ENCODE measurements around the gene TP53TG3.
"Not testable (repeated sequence)": the region's sequence is repeated elsewhere in the genome, so short reads cannot be mapped to it uniquely, and the experiment has no call there.

TP53TG3 gene, protein sequence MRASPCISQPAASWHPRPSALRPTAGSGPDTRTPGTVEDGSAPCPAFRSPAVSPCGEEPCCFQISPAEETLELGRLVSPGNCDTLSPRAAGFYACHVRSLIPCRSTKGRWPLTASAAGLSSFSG

DNA sequence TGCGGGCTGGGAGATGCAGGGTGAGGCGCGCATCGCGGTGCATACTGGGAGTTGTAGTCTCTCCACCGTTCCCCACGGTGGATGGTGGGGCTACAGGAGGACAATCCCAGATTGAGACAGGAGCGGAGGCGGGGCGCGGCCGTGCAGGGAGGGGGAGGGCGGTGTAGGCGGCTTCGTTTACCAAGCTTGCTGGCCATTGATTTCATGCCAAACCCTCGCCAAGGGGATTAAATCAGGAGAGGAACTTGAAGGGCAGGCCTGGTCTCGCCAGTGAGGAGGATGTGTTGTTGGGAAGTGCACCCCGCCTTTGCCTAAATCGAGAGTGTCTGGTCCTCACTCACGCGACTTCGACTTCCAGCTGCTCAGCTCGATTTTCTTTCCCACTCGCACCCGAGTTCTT lies at the start of gene TP53TG3:
Gene TP53TG3, minus strand, starts transcription at position 101 of the 400 bp plus-strand sequence. Its CDS starts 68 bp downstream, at position 33.
- not testable (repeated sequence) for DNase-seq

DNA sequence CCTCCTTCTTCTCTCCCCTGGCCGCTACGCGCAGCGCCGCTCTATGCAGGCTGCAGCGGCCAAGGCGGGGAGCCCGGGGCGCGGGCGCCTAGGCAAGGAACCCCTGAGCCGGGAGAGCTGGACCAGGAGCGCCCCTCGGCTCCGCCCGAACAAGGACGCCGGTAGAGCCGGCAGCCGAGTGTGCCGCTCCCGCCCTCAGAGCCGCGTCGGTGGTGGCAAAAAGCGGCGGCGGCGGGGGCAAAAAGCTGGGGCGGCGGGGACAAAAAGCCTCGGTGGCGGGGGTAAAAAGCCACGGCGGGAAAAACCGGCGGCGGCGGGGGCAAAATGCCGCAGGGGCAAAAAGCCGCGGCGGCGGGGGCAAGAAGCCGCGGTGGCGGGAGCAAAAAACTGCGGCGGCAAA lies 25.1 kb downstream of the TP53TG3 start:
- DNase-seq = not testable (repeated sequence)

DNA sequence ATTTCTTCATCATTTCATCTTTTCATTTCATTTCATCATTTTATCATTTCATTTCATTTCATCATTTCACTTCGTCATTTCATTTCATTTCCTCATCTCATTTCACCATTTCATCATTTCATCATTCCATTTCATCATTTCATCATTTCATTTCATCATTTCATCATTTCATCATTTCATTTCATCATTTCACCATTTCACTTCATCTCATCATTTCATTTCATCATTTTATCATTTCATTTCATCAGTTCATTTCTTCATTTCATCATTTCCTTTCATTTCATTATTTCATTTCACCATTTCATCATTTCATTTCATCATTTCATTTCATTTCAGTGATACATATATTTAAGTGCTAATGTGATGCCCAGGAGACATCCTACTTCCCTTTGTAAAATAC lies 28.4 kb downstream of the TP53TG3 start:
- DNase-seq = not testable (repeated sequence)

DNA sequence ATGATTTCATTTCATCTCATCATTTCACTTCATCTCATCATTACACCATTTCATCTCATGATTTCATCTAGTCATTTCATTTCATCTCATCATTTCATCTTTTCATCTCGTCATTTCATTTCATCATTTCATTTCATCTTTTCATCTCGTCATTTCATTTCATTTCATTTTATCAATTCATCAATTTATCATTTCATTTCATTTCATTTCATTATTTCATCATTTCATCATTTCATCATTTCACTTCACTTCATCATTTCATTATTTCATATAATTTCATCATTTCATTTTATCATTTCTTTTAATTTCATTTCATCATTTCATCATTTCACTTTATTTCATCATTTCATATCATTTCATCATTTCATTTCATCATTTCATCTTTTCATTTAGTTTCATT lies 29.2 kb downstream of the TP53TG3 start:
- not testable (repeated sequence) for DNase-seq

DNA sequence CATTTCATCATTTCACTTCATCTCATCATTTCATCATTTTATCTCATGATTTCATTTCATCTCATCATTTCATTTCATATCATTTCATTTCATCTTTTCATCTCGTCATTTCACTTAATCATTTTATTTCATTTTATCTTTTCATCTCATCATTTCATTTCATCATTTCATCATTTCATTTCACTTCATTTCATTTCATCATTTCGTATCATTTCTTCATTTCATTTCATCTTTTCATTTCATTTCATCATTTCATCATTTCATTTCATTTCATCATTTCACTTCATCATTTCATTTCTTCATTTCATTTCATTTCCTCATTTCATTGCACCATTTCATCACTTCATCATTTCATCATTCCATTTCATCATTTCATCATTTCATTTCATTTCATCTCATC lies 29.8 kb downstream of the TP53TG3 start:
- DNase-seq = not testable (repeated sequence)

DNA sequence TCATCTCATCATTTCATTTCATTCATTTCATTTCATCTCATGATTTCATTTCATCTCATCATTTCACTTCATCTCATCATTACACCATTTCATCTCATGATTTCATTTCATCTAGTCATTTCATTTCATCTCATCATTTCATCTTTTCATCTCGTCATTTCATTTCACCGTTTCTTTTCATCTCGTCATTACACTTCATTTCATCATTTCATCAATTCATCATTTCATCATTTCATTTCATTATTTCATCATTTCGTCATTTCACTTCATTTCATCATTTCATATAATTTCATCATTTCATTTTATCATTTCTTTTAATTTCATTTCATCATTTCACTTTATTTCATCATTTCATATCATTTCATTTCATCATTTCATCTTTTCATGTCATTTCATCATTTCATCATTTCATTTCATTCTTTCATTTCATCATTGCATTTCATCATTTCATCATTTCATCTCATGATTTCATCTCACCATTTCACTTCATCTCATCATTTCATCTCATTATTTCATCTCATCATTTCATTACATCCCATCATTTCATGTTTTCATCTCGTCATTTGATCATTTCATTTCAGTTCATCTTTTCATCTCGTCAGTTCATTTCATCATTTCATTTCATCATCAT lies 30.6 kb downstream of the TP53TG3 start:
- DNase-seq = not testable (repeated sequence)

DNA sequence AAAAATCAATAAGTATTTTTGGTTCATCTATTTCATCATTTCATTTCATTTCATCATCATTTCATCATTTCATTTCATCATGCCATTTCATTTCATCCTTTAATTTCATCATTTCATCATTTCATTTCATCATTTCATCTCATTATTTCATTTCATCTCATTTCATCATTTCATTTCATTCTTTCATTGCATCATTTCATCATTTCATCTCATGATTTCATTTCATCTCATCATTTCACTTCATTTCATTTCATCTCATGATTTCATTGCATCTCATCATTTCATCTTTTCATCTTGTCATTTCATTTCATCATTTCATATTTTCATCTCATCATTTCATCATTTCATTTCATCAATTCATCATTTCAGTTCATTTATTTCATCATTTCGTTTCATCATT lies 31.2 kb downstream of the TP53TG3 start:
- DNase-seq = not testable (repeated sequence)

DNA sequence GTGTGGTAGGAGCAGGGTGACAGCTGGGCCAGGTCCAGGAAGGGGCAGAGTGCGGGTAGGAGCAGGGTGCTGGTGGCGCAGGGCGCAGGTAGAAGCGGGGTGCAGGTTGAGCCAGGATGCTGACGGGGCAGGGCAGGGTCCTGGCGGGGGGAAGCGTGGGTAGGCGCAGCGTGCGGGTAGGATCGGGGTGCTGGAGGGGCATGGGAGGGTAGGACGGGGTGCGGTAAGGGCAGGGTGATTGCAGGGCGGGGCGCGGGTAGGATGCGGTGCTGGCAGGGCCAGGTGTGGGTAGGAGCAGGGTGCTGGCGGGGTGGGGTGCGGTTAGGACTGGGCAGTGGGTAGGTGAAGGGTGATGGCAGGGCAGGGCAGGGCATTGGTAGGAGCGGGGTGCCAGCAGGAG lies 38.4 kb downstream of the TP53TG3 start:
- DNase-seq = not testable (repeated sequence)

DNA sequence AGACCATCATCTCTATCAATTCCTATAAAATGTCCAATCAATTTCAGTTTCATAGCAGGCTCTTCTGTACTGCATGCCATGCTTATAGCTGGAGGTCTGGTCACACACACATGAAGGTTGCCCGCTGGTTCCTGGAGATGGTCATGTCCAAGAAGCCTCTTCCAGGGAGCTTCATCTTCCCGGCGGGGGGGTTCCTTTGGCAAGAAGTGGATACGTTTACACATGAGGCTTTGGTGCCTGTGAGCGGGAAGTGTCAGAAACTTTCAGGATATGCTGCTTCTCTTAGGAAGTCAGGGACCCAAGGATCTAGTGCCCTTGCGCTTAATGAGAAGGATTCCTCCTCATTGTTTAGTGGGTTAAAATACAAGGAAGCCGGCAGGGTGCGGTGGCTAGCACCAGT lies 43.9 kb downstream of the TP53TG3 start:
- DNase-seq = not testable (repeated sequence)

Measured in NCI-H1092 treated with DMSO at 0.1 percent for 48 hours (cell line).